ENCODE data around the gene COX7A2L. TPM values are rescaled to one million over a fixed set of nuclear protein-coding genes. Genes with fewer than 3 reads are reported as not detected.

The COX7A2L gene
- polyA plus RNA-seq, 1 donor = 183 TPM

GRCh38 chr2:42321452-42322064 lies 39.5 kb downstream of the COX7A2L start:
- DNase-seq = no peak

GRCh38 chr2:42319265-42319664 lies 41.8 kb downstream of the COX7A2L start:
- DNase-seq = no peak

DNA sequence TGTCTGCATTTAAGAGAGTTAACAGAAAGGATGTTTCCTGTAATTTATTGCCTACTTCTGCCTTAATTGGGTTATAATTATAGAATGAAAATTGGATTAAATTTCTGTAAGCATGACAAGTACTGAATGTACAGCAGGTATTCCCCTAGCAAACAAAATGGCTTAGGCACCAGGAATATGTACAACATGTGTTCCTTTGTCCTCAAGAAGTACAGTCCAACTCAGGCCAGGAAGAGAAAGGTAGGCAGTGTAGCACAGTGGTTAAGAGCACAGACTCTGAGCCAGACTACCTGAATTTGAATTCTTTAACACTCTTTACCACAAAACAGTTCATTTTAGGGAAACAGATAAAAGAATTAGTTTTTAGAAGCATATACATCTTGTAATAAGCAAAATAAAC lies 43.1 kb downstream of the COX7A2L start:
- DNase-seq = no peak

DNA sequence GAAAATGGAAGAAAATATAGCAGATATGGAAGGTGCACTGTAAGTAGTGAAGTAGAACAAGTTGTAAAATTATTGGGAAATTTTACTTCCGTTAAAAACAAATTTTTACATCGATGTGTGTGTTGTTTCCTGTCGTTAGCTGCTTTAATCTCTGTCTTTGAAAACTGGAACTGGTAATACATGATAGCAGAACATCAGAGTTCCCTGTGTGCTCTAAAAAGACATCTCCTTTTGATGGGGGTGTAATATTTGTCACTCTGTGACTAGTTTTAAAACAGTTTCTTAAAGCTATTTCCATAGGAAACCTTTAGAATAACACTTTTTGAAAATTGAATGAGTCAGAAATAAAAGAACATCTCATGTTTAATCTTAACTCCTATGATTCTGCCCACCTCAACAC lies 43.5 kb downstream of the COX7A2L start:
- DNase-seq = no peak

- no peak for DNase-seq
These were observed 44.1 kb downstream of the COX7A2L start for GRCh38 chr2:42316910-42317309.

GRCh38 chr2:42315844-42316470 lies 45.1 kb downstream of the COX7A2L start:
- no peak for DNase-seq

DNA sequence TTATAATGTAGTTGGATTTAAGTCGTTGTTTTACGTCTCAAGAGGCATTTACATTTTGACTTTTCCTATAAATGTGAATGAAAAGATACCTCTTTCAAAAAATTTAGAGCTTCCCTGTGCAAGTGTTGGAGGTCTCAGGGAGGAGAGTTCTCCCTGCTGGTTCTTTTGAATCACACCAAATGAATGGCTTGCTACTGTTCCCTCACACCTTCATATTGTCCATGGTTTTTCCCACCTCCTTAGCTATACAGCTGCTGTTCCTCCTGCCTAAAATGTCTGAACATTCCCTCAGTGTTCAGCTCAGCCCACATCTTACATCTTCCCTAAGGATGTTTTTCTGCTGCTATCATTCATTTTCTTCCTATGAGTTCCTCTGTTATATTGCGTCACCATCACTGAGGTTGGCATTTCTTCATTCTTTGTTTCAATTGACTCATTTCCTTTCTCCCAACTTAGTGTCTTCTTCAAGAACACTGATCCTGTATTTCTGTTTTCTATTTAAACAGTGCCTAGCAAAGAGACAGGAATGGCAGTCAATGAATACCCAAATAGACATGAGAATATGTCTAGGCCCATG lies 46.0 kb downstream of the COX7A2L start:
- DNase-seq = no peak

GRCh38 chr2:42312106-42312505 lies 48.9 kb downstream of the COX7A2L start:
- DNase-seq = no peak

DNA sequence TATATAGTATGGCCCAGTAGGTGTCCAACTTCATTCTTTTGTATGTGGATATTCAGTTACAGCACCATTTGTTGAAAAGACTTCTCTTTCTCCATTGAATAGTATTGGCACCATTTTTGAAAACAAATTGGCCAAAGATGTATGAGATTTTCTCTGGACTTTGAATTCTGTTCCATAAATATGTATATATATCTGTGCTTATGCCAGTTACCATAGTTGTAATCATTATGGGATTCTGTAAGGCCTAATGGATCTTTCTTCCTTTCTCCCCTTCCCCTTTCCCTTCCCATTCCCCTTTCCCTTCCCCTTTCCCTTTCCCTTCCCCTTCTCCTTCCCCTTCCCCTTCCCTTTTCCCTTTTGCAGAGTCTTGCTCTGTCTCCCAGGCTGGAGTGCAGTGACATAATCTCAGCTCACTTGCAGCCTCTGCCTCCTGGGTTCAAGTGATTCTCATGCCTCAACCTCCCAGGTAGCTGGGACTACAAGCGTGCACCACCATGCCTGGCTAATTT lies 51.0 kb downstream of the COX7A2L start:
- no peak for DNase-seq

GRCh38 chr2:42309366-42309765 lies 51.7 kb downstream of the COX7A2L start:
- no peak for DNase-seq

- no peak for DNase-seq
These were observed 53.8 kb downstream of the COX7A2L start for GRCh38 chr2:42307180-42307579.

DNA sequence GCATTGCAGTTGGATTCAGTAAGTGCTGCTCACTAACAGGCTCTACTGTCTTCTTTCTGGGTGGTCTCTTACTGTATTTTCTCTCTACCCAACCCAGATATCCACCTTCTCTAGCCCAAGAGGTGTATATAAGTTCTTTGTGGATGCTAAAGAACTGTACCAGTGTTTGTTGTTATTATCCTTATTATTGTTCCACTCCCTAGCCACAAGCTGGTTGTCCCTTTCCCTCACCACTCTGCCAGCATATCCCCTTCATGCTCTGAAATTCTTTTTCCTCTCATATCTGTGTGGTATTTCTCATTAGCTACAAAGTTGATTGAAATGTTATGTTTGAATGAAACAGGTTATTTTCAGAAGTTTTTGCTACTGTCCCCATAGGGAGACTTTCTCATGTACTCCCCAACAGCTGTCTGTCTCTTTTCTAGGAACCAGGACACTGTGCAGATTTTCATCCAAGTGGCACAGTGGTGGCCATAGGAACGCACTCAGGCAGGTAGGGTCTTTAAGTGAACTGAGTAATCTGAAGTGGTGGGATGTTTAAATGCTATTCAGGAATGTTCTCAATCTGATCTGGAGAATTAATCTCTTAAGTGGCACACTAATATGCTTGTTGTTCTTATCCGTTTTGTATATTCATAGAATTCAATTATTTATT lies 56.8 kb downstream of the COX7A2L start:
- no peak for DNase-seq

DNA sequence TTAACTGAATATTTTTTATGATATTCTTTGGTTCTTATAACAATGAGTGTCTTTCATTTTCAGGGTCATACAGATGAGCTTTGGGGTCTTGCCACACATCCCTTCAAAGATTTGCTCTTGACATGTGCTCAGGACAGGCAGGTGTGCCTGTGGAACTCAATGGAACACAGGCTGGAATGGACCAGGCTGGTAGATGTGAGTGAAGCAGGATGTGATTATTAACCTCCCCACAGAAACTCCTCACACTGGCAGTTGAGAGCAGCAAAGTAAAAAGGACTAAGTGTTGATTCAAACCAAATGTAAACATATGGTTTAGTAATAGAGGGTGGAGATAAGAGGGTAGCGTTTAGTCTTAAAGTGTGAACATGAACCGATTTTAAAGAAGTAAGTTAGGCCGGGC lies 57.8 kb downstream of the COX7A2L start:
- no peak for DNase-seq

GRCh38 chr2:42300527-42300926 lies 60.5 kb downstream of the COX7A2L start:
- DNase-seq = no peak

Other genes with a start within 250 kb of the COX7A2L start
- gene EML4, start 191.9 kb downstream of the COX7A2L start, polyA plus RNA-seq (ENCODE audit: insufficient read length) = 142 TPM
- 1.1 TPM for gene KCNG3, start 132.8 kb upstream of the COX7A2L start, polyA plus RNA-seq (ENCODE audit: insufficient read length)
- gene MTA3, start 207.4 kb upstream of the COX7A2L start, polyA plus RNA-seq (ENCODE audit: insufficient read length) = 90.6 TPM

All from left kidney (tissue), 2 donors.